GM12878 (cell line): ENCODE results near the gene RACK1. TPM values are rescaled to one million over a fixed set of nuclear protein-coding genes. Genes with fewer than 3 reads are reported as not detected.

Experiments
- ATAC-seq: fragments of 200-7000 bp; cut with Tn5 transposase; 3 replicates; pipeline ENCODE4 v1.9.1; 2020; ENCODE audit warnings: mild to moderate bottlenecking, moderate library complexity
- BruUV-seq: library from RNA; stranded (reverse); fragments of 400-500 nt; replicated peaks from 2 replicates; lab custom pipeline; 2021; lab: Mats Ljungman, UMichigan
- CTCF ChIA-PET: fragments of 300-600 bp; sonication (Branson Sonifier 250); formaldehyde crosslinking; extraction: SDS; loops from one replicate; lab custom pipeline; 2021; ENCODE audit warnings: inconsistent platforms; lab: Yijun Ruan, JAX
- POLR2A ChIA-PET: fragments of 350-600 bp; formaldehyde crosslinking; extraction: SDS; loops from one replicate; lab custom pipeline; 2021; ENCODE audit warnings: inconsistent platforms; lab: Charles Lee
- RAD21 ChIA-PET: fragments of 300-600 bp; sonication (Branson Sonifier 250); formaldehyde crosslinking; loops from one replicate; lab custom pipeline; 2023; ENCODE audit warnings: antibody characterized with exemption; ENCODE audit not compliant: unreplicated experiment; lab: Charles Lee
- SMC1A ChIA-PET: fragments of 300-600 bp; sonication (Branson Sonifier 250); formaldehyde crosslinking; loops from one replicate; lab custom pipeline; 2023; ENCODE audit not compliant: unreplicated experiment, uncharacterized antibody; lab: Charles Lee
- DNase-seq: peaks from one replicate; pipeline ENCODE4 v3.0.0-alpha.2; 2011; ENCODE audit warnings: low read depth, low spot score
- FAIRE-seq: peaks from 3 replicates; lab custom pipeline; 2011; peaks lifted over from hg19 to GRCh38; lab: Jason Lieb, UNC
- H2AFZ ChIP-seq: 2 replicates; pipeline ENCODE4 v1.6.0; 2011; ENCODE audit warnings: low read depth, low read length, control low read depth; ENCODE audit not compliant: control insufficient read depth
- H3K27ac ChIP-seq: 2 replicates; pipeline ENCODE4 v1.5.1; 2011; ENCODE audit warnings: control low read depth; ENCODE audit not compliant: control insufficient read depth, insufficient read depth
- H3K27me3 ChIP-seq, 2 experiments: replicated peaks in 1 of 2; 2 replicates each; pipeline versions ENCODE4 v1.6.0 to v1.6.1; 2011; ENCODE audit warnings: low read length in 1 of 2; ENCODE audit not compliant: control insufficient read depth in 2 of 2, insufficient read depth in 2 of 2
- H3K36me3 ChIP-seq, 2 experiments: 2 replicates each; pipeline ENCODE4 v1.5.1; 2011; ENCODE audit warnings: low read length in 1 of 2; ENCODE audit not compliant: control insufficient read depth in 2 of 2, insufficient read depth in 2 of 2
- H3K4me1 ChIP-seq: 2 replicates; pipeline ENCODE4 v1.6.1; 2011; ENCODE audit warnings: mild to moderate bottlenecking, low read length, moderate library complexity, mixed read lengths; ENCODE audit not compliant: control insufficient read depth, insufficient read depth
- H3K4me2 ChIP-seq: 2 replicates; pipeline ENCODE4 v1.6.0; 2011; ENCODE audit warnings: control low read depth; ENCODE audit not compliant: control insufficient read depth, insufficient read depth
- H3K4me3 ChIP-seq: fragments of 200-600 bp; sonication (generic); 2 replicates; pipeline ENCODE4 v1.5.1; 2016
- H3K79me2 ChIP-seq: 2 replicates; pipeline ENCODE4 v1.6.0; 2011; ENCODE audit warnings: low read length; ENCODE audit not compliant: control insufficient read depth, insufficient read depth
- H3K9ac ChIP-seq: 2 replicates; pipeline ENCODE4 v1.8.0; 2011; ENCODE audit warnings: low read length, control low read depth, mixed read lengths; ENCODE audit not compliant: control insufficient read depth, insufficient read depth
- H3K9me3 ChIP-seq: replicated peaks from 3 replicates; pipeline ENCODE4 v1.5.1; 2011; ENCODE audit warnings: mild to moderate bottlenecking, low read length; ENCODE audit not compliant: control insufficient read depth, insufficient read depth
- H4K20me1 ChIP-seq: 2 replicates; pipeline ENCODE4 v1.6.0; 2011; ENCODE audit not compliant: control insufficient read depth, insufficient read depth
- ASH2L ChIP-seq: fragments of 300-600, 200-600 bp; sonication (generic); IDR thresholded peaks from 2 replicates; pipeline ENCODE4 v1.6.1; 2017; ENCODE audit warnings: low read depth, mild to moderate bottlenecking, borderline replicate concordance
- BACH1 ChIP-seq: fragments of 450-650 bp; IDR thresholded peaks from 2 replicates; pipeline ENCODE4 v1.6.1; 2017; ENCODE audit warnings: mild to moderate bottlenecking, borderline replicate concordance
- CBX3 ChIP-seq: fragments of 200-600 bp; sonication (generic); IDR thresholded peaks from 2 replicates; pipeline ENCODE4 v1.6.1; 2016; ENCODE audit warnings: low read depth, borderline replicate concordance
- GATAD2B ChIP-seq: fragments of 450-650 bp; conservative IDR thresholded peaks from 2 replicates; pipeline ENCODE4 v1.6.1; 2017; ENCODE audit warnings: low read depth, mild to moderate bottlenecking, moderate library complexity
- HDGF ChIP-seq: fragments of 450-650 bp; IDR thresholded peaks from 2 replicates; pipeline ENCODE4 v1.6.1; 2016; ENCODE audit warnings: antibody characterized with exemption
- MTA3 ChIP-seq: IDR thresholded peaks from 2 replicates; pipeline ENCODE4 v1.6.1; 2012; ENCODE audit warnings: low read length, inconsistent platforms, borderline replicate concordance
- NFIC ChIP-seq: IDR thresholded peaks from 2 replicates; pipeline ENCODE4 v1.6.1; 2012; ENCODE audit warnings: low read depth, mild to moderate bottlenecking, inconsistent platforms, low read length, moderate library complexity
- PAX5 ChIP-seq: IDR thresholded peaks from 2 replicates; pipeline ENCODE4 v1.6.1; 2011; ENCODE audit warnings: low read depth, low read length, borderline replicate concordance
- PML ChIP-seq: IDR thresholded peaks from 2 replicates; pipeline ENCODE4 v1.6.1; 2012; ENCODE audit warnings: low read length, inconsistent platforms
- POLR2AphosphoS2 ChIP-seq: IDR thresholded peaks from 2 replicates; pipeline ENCODE4 v1.6.1; 2011; ENCODE audit warnings: low read depth, mild to moderate bottlenecking, low read length, improper control_type of control experiment, moderate library complexity
- POLR2AphosphoS5 ChIP-seq: IDR thresholded peaks from 2 replicates; pipeline ENCODE4 v1.6.1; 2011; ENCODE audit warnings: mild to moderate bottlenecking, low read length, inconsistent platforms
- SMAD5 ChIP-seq: IDR thresholded peaks from 2 replicates; pipeline ENCODE4 v1.6.1; 2016; ENCODE audit warnings: antibody characterized with exemption, low read depth
- SUPT20H ChIP-seq: IDR thresholded peaks from 2 replicates; pipeline ENCODE4 v1.6.1; 2011; ENCODE audit warnings: low read depth, mild to moderate bottlenecking, low read length, moderate library complexity, borderline replicate concordance; ENCODE audit not compliant: control insufficient read depth
- ZBED1 ChIP-seq: IDR thresholded peaks from 2 replicates; pipeline ENCODE4 v1.6.1; 2016; ENCODE audit warnings: borderline replicate concordance
- WGBS: methylation state at CpG from one replicate; pipeline ENCODE4 v1.1.6; 2016; ENCODE audit warnings: low lambda C conversion rate; ENCODE audit not compliant: insufficient replicate concordance, insufficient coverage; ENCODE audit errors: missing lambda C conversion rate; 5-methylcytosine and 5-hydroxymethylcytosine counted together
- in situ Hi-C: fragments of 300-500 bp; cut with MboI; formaldehyde crosslinking; loops from 9 replicates; pipeline ENCODE4 v1.14.3; 2018; ENCODE audit warnings: mixed read lengths
- intact Hi-C: fragments of 100-400 bp; cut with micrococcal nuclease; formaldehyde crosslinking; loops from one replicate; pipeline ENCODE4 v1.14.2; 2022; ENCODE audit not compliant: unreplicated experiment
- polyA plus RNA-seq, 11 experiments: library from polyadenylated mRNA; depleted of rRNA in 4 of 11; unstranded in 6 of 11; stranded (reverse) in 5 of 11; fragments of >200 nt; fragmentation: Nextera tagmentation in 4 of 11; fragmentation: Illumina TruSeq in 1 of 11; extraction: Ambion mirVana in 4 of 11; extraction: Trizol in 1 of 11; gene quantifications; 1 replicate in 1 of 11; 2 replicates in 10 of 11; pipeline versions ENCODE4 v1.2.1 to v1.2.3, GENCODE V29; 2011 to 2016; ENCODE audit warnings: inconsistent platforms in 2 of 11, missing spikeins in 2 of 11, low read depth in 1 of 11
- total RNA-seq, 4 experiments: library from RNA; depleted of rRNA in 3 of 4; stranded (reverse); fragments of >200 nt in 3 of 4; fragmentation: Illumina TruSeq in 1 of 4; extraction: Trizol in 1 of 4; gene quantifications; 2 replicates each; pipeline versions ENCODE4 v1.2.1 to v1.2.3, GENCODE V29; 2013 to 2021
- TF ChIP-seq, protein P1 (sequence below): fragments of 450-650 bp; IDR thresholded peaks from 2 replicates; pipeline ENCODE4 v1.6.1; 2017; ENCODE audit warnings: antibody characterized with exemption, mild to moderate bottlenecking, moderate library complexity

RACK1 gene
- total and polyA plus RNA-seq, 10 of the 15 experiments (the other 5 are each of a cell fraction or from before 2014, with no cell fraction given): 1,365 to 6,584 (median 4,167) TPM

- ChIA-PET CTCF (interaction anchor here (1.0 kb wide), 1 partner anchor 11 kb away, joined by 3 read pairs; no protein-coding TSS in a partner anchor), RAD21 (no interaction called here), POLR2A (interaction anchor here (1.8 kb wide), 1 partner anchor 14 kb away, joined by 7 read pairs; the partner anchor contains the start of gene TRIM41), SMC1A (no interaction called here)
- DNase-seq (no peak), FAIRE-seq (no peak), ATAC-seq (no peak)
- 67% methylated on average over 6 of the region's 6 CpGs for WGBS
- Histone ChIP-seq H3K27me3 (no peaks in the 10 kb centered on the region), H3K9ac (no peak overlapping the region), H3K9me3 (no peaks in the 10 kb centered on the region), H3K4me3 (no peak overlapping the region), H3K36me3 (peaks cover 41 to 50% of the 10 kb centered on the region in 2 experiments), H4K20me1 (peaks cover 10% of the 10 kb centered on the region), H3K27ac (no peak overlapping the region), H3K79me2 (peaks cover 34% of the 10 kb centered on the region), H3K4me2 (no peak overlapping the region), H2AFZ (no peak overlapping the region), H3K4me1 (peaks cover 6% of the 10 kb centered on the region)
- no TSS peak for BruUV-seq
- intact Hi-C loops (no loop called here), in situ Hi-C loops (no loop called here)
- TF ChIP-seq GATAD2B: no peak
- TF ChIP-seq ZBED1: peak; percentile 42; the same call in 1 of the 2 replicates
- TF ChIP-seq ASH2L: no peak
- no peak for TF ChIP-seq CBX3
Observed at GRCh38 chr5:181236471-181236870, 7.2 kb downstream of the RACK1 start.

- FAIRE-seq (no peak), DNase-seq (no peak), ATAC-seq (peak; percentile 2; the same call in 2 of the 3 replicates)
- no peaks in the 10 kb centered on the region for H3K9me3 ChIP-seq
- CTCF ChIA-PET: no interaction called here
- peaks cover 3% of the 10 kb centered on the region for H3K4me1 ChIP-seq
- H3K27me3 ChIP-seq: no peaks in the 10 kb centered on the region
- BruUV-seq: no TSS peak
- RAD21 ChIA-PET: no interaction called here
- SMC1A ChIA-PET: interaction anchor here (0.9 to 1.1 kb wide), 2 partner anchors 8 to 14 kb away, joined by 3 read pairs; partner anchors contain the start of gene RACK1
- peaks cover 37 to 47% of the 10 kb centered on the region in 2 experiments for H3K36me3 ChIP-seq
- H4K20me1 ChIP-seq: peaks cover 10% of the 10 kb centered on the region
- POLR2A ChIA-PET: interaction anchor here (1.8 to 3.0 kb wide), 2 partner anchors 11 to 13 kb away, joined by 7 to 10 read pairs; partner anchors contain the start of gene TRIM41
- no peak overlapping the region for H3K9ac ChIP-seq
- intact Hi-C loops (no loop called here), in situ Hi-C loops (no loop called here)
- H3K4me3 ChIP-seq: no peak overlapping the region
- peaks cover 27% of the 10 kb centered on the region for H3K79me2 ChIP-seq
- no peak overlapping the region for H3K27ac ChIP-seq
- H3K4me2 ChIP-seq: no peak overlapping the region
- WGBS: 62% methylated on average over 5 of the region's 5 CpGs
- H2AFZ ChIP-seq: no peak overlapping the region
- TF ChIP-seq SMAD5: peak; percentile 44; the same call in 1 of the 2 replicates
- peak; percentile 71; the same call in 1 of the 2 replicates for TF ChIP-seq POLR2AphosphoS5
- peak; percentile 73 for TF ChIP-seq PML
- TF ChIP-seq NFIC: peak; percentile 28; the same call in 1 of the 2 replicates
- 0 out of 2 replicates have a peak, but pooled peaks have one; percentile 12 for TF ChIP-seq PAX5
- TF ChIP-seq SUPT20H: no peak
- TF ChIP-seq POLR2AphosphoS2: 0 out of 2 replicates have a peak, but pooled peaks have one; percentile 19
- 0 out of 2 replicates have a peak, but pooled peaks have one; percentile 6 for TF ChIP-seq BACH1
- TF ChIP-seq, protein P1, sequence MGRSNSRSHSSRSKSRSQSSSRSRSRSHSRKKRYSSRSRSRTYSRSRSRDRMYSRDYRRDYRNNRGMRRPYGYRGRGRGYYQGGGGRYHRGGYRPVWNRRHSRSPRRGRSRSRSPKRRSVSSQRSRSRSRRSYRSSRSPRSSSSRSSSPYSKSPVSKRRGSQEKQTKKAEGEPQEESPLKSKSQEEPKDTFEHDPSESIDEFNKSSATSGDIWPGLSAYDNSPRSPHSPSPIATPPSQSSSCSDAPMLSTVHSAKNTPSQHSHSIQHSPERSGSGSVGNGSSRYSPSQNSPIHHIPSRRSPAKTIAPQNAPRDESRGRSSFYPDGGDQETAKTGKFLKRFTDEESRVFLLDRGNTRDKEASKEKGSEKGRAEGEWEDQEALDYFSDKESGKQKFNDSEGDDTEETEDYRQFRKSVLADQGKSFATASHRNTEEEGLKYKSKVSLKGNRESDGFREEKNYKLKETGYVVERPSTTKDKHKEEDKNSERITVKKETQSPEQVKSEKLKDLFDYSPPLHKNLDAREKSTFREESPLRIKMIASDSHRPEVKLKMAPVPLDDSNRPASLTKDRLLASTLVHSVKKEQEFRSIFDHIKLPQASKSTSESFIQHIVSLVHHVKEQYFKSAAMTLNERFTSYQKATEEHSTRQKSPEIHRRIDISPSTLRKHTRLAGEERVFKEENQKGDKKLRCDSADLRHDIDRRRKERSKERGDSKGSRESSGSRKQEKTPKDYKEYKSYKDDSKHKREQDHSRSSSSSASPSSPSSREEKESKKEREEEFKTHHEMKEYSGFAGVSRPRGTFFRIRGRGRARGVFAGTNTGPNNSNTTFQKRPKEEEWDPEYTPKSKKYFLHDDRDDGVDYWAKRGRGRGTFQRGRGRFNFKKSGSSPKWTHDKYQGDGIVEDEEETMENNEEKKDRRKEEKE: no peak
- no peak for TF ChIP-seq HDGF
- peak; percentile 82 for TF ChIP-seq MTA3
Observed at GRCh38 chr5:181235689-181236366, 7.9 kb downstream of the RACK1 start.
